HuH-7 (cell line): ENCODE results near the gene EPPIN.
A peak's percentile ranks its signal among the peaks of the same experiment; 100 is the strongest.
"Not testable (repeated sequence)": the region's sequence is repeated elsewhere in the genome, so short reads cannot be mapped to it uniquely, and the experiment has no call there.

Experiments used
- DNase-seq: peaks from one replicate; pipeline ENCODE4 v3.0.0; 2011; ENCODE audit warnings: low spot score

The EPPIN gene

DNA sequence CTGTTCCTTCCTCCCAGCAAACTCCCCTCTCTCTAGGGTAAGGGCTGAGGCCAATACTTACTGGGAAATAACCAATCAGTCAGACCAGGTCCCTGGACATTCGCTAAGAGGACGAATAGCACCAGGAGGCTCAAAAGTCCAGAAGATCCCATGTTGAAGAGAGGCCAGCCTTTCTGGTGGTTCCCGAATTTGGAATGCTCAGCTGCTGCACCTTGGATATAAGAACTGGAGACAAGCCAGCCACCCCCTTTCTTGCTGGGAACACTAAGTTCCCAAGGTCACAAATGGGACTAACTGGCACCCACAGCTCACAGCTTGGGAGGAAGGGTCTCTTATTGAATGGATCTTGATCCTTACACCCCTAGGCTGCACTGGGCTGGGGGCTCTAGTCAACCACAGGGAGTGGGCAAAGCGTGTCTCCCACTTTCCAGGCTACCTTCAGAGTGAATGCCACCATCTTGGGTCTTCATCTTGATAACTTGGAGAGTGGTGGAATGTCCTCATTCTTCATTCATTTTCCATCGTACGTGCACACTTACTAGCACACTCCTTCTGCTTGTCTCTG lies at the start of gene EPPIN:
Gene EPPIN (minus strand): TSS at position 196 of the 565 bp plus-strand sequence. CDS start 44 bp downstream, at position 152.
- DNase-seq = no peak

- no peak for DNase-seq
Observed at GRCh38 chr20:45595235-45595634, 48.0 kb upstream of the EPPIN start.

DNA sequence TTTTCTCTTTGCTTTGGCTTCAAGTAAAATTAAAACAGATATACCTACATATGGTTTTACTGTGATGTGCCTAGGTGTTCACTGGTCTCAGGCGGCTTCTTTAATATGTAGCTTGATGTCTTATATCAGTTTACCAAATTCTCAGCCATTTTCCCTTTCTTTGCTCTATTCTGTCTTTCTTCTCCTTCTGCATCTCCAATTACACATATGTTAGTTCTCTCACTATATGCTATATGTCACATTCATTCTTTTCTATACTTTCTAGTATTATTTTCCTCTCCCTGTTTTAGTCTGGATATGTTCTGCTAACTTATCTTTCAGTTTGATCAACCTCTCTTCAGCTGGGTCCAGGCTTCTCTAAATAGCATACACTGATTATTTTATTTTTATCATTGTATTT lies 46.3 kb upstream of the EPPIN start:
- no peak for DNase-seq

GRCh38 chr20:45592574-45593189 lies 45.5 kb upstream of the EPPIN start:
- DNase-seq = peak; percentile 22

GRCh38 chr20:45589725-45590124 lies 42.5 kb upstream of the EPPIN start:
- no peak for DNase-seq

- DNase-seq = no peak
Observed at GRCh38 chr20:45588800-45589199, 41.6 kb upstream of the EPPIN start.

DNA sequence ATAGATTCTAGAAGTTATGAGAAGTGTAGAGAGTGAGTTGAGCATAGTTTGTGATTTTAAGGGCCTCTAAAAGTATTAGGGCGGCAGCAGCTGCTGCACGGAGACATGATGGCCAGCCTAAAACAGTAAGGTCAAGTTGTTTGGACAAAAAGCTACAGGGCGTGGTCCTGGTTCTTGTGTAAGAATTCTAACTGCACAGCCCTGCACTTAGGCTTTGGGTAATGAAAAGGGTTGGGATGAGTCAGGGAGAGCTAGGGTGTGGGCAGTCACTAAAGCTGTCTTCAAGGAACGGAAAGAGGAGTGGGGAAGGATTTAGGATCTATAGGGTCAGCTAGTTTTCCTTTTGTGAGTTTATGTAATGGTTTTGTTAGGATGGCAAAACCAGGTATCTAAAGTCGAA lies 38.8 kb upstream of the EPPIN start:
- DNase-seq = not testable (repeated sequence)

DNA sequence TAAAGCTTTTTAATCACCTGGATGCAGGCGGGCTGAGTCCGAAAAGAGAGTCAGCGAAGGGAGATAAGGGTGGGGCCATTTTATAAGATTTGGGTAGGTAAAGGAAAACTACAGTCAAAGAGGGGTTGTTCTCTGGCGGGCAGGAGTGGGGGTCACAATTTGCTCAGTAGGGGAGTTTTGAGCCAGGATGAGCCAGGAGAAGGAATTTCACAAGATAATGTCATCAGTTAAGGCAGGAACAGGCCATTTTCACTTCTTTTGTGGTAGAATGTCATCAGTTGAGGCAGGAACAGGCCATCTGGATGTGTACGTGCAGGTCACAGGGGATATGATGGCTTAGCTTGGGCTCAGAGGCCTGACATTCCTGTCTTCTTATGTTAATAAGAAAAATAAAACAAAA lies 37.1 kb upstream of the EPPIN start:
- DNase-seq = not testable (repeated sequence)

DNA sequence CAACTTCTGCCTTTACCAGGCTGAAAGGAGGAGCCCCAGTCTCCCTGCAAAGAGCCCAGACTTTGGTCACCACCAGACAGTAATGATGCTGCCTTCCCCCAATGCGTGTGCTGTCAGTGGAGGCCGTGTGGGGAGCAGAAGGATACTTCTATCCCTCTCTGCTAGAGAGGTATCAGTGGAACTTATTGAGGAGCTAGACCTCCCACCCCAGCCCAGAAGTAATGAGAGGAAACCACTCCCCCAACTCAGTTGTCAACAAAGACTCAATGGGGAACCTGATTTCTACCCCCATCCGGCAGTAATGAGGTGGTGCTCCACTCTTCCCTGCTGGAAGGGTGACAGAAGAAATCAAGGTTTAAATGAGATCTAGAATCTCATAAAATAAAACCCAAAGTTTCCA lies 36.3 kb upstream of the EPPIN start:
- no peak for DNase-seq

DNA sequence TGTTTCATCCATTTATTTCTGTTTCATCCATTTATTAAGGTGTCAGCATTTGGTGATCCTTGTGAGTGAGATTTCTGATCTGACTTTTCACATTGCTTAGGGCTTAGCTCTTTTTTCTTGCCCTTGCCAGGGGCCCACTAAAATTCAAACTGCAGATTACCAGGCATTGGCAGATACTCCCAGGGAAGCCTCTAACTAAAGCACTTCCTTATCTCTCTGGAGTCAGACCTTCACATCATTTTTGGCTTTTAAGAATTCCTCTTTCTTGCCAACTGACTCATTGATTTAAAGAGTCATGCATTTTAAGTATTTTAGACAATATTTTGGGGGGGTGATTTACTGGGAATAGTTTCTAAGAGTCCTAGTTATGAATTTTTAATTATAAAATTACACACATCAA lies 34.5 kb upstream of the EPPIN start:
- no peak for DNase-seq

GRCh38 chr20:45579184-45579583 lies 32.0 kb upstream of the EPPIN start, which contains the start of gene WFDC8:
WFDC8 (minus strand) TSS chr20:45579284; CDS start chr20:45579247, 37 bp downstream.
- DNase-seq = no peak

DNA sequence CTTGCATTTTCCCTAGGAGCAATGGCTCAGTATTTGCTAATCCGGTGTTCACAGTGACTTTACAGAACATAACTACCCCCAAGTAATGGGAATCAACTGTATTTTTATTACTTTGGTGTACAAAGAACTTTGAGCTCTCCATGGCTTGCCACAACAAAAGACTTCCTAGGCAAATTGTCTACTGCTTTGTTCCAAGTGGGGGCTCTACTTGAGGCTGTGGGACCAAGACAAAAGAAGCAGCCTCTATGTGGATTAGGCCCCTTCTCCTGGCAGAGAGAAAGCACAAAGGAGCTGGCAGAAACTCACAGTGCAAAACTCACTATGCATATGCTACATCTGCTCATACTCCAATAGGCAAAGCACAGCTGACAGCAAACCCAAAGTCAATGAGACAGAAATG lies 31.0 kb upstream of the EPPIN start:
- no peak for DNase-seq

GRCh38 chr20:45576995-45577394 lies 29.8 kb upstream of the EPPIN start:
- no peak for DNase-seq

- DNase-seq = no peak
Observed at GRCh38 chr20:45575931-45576330, 28.7 kb upstream of the EPPIN start.

- DNase-seq = not testable (repeated sequence)
Observed at GRCh38 chr20:45569650-45570049, 22.4 kb upstream of the EPPIN start.

GRCh38 chr20:45564760-45565276 lies 17.6 kb upstream of the EPPIN start:
- no peak for DNase-seq

DNA sequence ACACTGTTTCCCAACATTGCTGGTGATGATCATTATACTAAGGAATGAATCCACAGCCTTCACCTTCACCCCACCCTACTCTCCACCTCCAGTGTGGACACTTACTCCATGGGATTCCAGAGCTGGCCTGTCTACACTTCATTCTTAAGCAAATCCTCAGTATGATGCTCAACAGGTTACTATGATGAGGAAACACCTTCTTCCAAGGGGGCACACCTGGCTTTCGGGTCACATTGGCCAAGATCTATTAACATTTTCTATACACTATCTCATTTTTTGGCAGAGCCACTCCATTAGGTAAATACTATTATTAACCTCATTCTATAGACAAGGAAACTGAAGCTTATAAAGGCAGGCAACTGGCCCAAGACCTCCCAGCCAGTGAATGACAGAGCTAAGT lies 8.0 kb upstream of the EPPIN start:
- no peak for DNase-seq

- DNase-seq = no peak
Observed at GRCh38 chr20:45552456-45552855, 5.3 kb upstream of the EPPIN start.

GRCh38 chr20:45550765-45551164 lies 3.6 kb upstream of the EPPIN start:
- DNase-seq = no peak

GRCh38 chr20:45548410-45548809 lies 1.2 kb upstream of the EPPIN start:
- no peak for DNase-seq

DNA sequence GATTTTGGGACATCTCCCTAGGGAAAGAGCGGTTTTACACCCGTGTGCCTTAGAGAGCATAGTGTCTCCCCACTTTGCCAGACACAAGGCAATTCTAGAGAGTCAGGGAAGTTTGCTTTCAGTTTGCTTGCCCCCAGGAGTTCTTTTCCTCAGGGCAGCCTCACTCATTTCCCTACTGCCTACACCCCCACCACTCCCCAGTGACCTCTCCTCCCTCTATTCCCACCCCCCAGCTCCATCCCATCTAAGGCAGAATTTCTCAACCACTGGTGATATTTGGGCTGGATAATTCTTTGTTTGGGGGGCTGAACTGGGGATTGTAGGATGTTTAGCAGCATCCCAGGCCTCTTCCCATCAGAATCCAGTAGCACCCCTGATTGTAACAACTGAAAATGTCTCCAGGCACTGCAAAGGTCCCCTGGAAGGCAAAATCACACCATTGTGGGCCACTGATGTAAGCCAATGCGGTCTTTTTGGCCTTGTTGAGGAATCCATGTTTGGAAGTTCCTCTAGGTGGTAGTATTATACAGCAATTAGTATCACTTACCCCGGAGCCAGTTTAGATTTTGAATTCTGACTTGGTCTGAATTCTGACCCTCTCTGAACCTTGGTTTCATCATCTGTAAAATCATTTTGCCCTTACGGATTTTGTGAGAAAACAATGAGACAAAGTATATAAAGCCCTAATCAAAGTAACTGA lies 1.3 kb downstream of the EPPIN start:
- DNase-seq = peak; percentile 36

GRCh38 chr20:45545351-45545750 lies 1.9 kb downstream of the EPPIN start:
- DNase-seq = no peak

- no peak for DNase-seq
Observed at GRCh38 chr20:45539382-45539781, 7.8 kb downstream of the EPPIN start, which contains the start of gene WFDC6. WFDC6 (minus strand) TSS chr20:45539482; CDS start chr20:45539407, 75 bp downstream.
